HEK293 (cell line): ENCODE measurements around the gene CYP21A2.
A peak's percentile ranks its signal among the peaks of the same experiment; 100 is the strongest.

Source experiments
- CTCF ChIA-PET: fragments of 350-600 bp; formaldehyde crosslinking; extraction: SDS; loops from one replicate; lab custom pipeline; 2021; ENCODE audit warnings: antibody characterized with exemption; lab: Yijun Ruan, JAX
- POLR2A ChIA-PET: fragments of 300-600 bp; formaldehyde crosslinking; extraction: SDS; loops from one replicate; lab custom pipeline; 2020; ENCODE audit warnings: antibody characterized with exemption, inconsistent platforms; lab: Yijun Ruan, JAX
- H3K27ac ChIP-seq: fragments of 200-500 bp; sonication (Bioruptor generic); 2 replicates; pipeline ENCODE4 v1.5.1; 2014; ENCODE audit warnings: low read depth, low read length, control low read depth, inconsistent platforms; ENCODE audit errors: extremely low read depth
- H3K36me3 ChIP-seq, 2 experiments: fragments of 200-500 bp in 1 of 2; sonication (Bioruptor generic) in 1 of 2; 1 replicate in 1 of 2; 2 replicates in 1 of 2; pipeline ENCODE4 v1.5.1; 2014 to 2017; ENCODE audit warnings: inconsistent platforms in 2 of 2, low read length in 2 of 2; ENCODE audit not compliant: control insufficient read depth in 2 of 2, insufficient read depth in 1 of 2
- H3K4me1 ChIP-seq: fragments of 200-500 bp; sonication (Bioruptor generic); 2 replicates; pipeline ENCODE4 v1.5.1; 2014; ENCODE audit warnings: mild to moderate bottlenecking, low read length, inconsistent platforms; ENCODE audit not compliant: control insufficient read depth, insufficient read depth
- H3K4me3 ChIP-seq: 2 replicates; pipeline ENCODE4 v1.5.1; 2011; ENCODE audit warnings: low read depth, mild to moderate bottlenecking, control low read depth, low read length, moderate library complexity
- H3K9me3 ChIP-seq: fragments of 200-500 bp; sonication (Bioruptor generic); 2 replicates; pipeline ENCODE4 v1.5.1; 2014; ENCODE audit warnings: low read depth, low read length, inconsistent platforms; ENCODE audit not compliant: control insufficient read depth, insufficient read depth
- GLIS1 ChIP-seq: fragments of 450-650 bp; formaldehyde crosslinking; IDR thresholded peaks from 2 replicates; pipeline ENCODE4 v1.5.1; 2016; ENCODE audit warnings: missing biosample characterization, missing genetic modification characterization
- GLIS2 ChIP-seq: fragments of 450-650 bp; formaldehyde crosslinking; IDR thresholded peaks from 2 replicates; pipeline ENCODE4 v1.5.1; 2016; ENCODE audit warnings: missing biosample characterization, missing genetic modification characterization
- SETDB1 ChIP-seq: IDR thresholded peaks from one replicate; pipeline ENCODE4 v1.6.1; 2017; ENCODE audit warnings: mild to moderate bottlenecking, low read length, moderate library complexity, mixed read lengths; ENCODE audit not compliant: insufficient read length
- TRIM28 ChIP-seq: IDR thresholded peaks from 2 replicates; pipeline ENCODE4 v1.6.1; 2011; ENCODE audit warnings: low read length, control low read depth, borderline replicate concordance
- WT1 ChIP-seq: fragments of 450-650 bp; formaldehyde crosslinking; IDR thresholded peaks from 2 replicates; pipeline ENCODE4 v1.5.1; 2016; ENCODE audit warnings: missing biosample characterization, missing genetic modification characterization
- YY1 ChIP-seq: fragments of 450-650 bp; formaldehyde crosslinking; IDR thresholded peaks from 2 replicates; pipeline ENCODE4 v1.5.1; 2018; ENCODE audit warnings: missing biosample characterization, missing genetic modification characterization
- ZBTB17 ChIP-seq: fragments of 450-650 bp; formaldehyde crosslinking; IDR thresholded peaks from 2 replicates; pipeline ENCODE4 v1.5.1; 2016; ENCODE audit warnings: missing biosample characterization, missing genetic modification characterization
- ZBTB20 ChIP-seq: fragments of 450-650 bp; formaldehyde crosslinking; IDR thresholded peaks from 2 replicates; pipeline ENCODE4 v1.5.1; 2016; ENCODE audit warnings: missing biosample characterization, missing genetic modification characterization
- ZBTB21 ChIP-seq: fragments of 450-650 bp; formaldehyde crosslinking; IDR thresholded peaks from 2 replicates; pipeline ENCODE4 v1.5.1; 2017; ENCODE audit warnings: missing biosample characterization, missing genetic modification characterization
- ZBTB48 ChIP-seq: fragments of 450-650 bp; formaldehyde crosslinking; IDR thresholded peaks from 2 replicates; pipeline ENCODE4 v1.5.1; 2016; ENCODE audit warnings: missing biosample characterization, missing genetic modification characterization
- ZNF138 ChIP-seq: fragments of 450-650 bp; formaldehyde crosslinking; IDR thresholded peaks from 2 replicates; pipeline ENCODE4 v1.5.1; 2016; ENCODE audit warnings: missing biosample characterization, missing genetic modification characterization, borderline replicate concordance
- ZNF2 ChIP-seq: fragments of 450-650 bp; formaldehyde crosslinking; IDR thresholded peaks from 2 replicates; pipeline ENCODE4 v1.5.1; 2016; ENCODE audit warnings: missing biosample characterization, missing genetic modification characterization
- ZNF324 ChIP-seq: fragments of 450-650 bp; formaldehyde crosslinking; IDR thresholded peaks from 2 replicates; pipeline ENCODE4 v1.5.1; 2016; ENCODE audit warnings: missing biosample characterization, missing genetic modification characterization
- ZNF37A ChIP-seq: fragments of 450-650 bp; IDR thresholded peaks from 2 replicates; pipeline ENCODE4 v1.5.1; 2018; ENCODE audit warnings: missing biosample characterization, missing genetic modification characterization
- ZNF558 ChIP-seq: fragments of 450-650 bp; formaldehyde crosslinking; IDR thresholded peaks from 2 replicates; pipeline ENCODE4 v1.5.1; 2016; ENCODE audit warnings: missing biosample characterization, missing genetic modification characterization
- ZNF600 ChIP-seq: fragments of 450-650 bp; formaldehyde crosslinking; IDR thresholded peaks from 2 replicates; pipeline ENCODE4 v1.5.1; 2016; ENCODE audit warnings: missing biosample characterization, missing genetic modification characterization
- ZNF626 ChIP-seq: fragments of 450-650 bp; sonication (Bioruptor Pico); formaldehyde crosslinking; IDR thresholded peaks from 2 replicates; pipeline ENCODE4 v1.5.1; 2018; ENCODE audit warnings: missing biosample characterization, missing genetic modification characterization, inconsistent platforms
- ZNF677 ChIP-seq: fragments of 450-650 bp; IDR thresholded peaks from 2 replicates; pipeline ENCODE4 v1.5.0; 2018; ENCODE audit warnings: missing biosample characterization, mild to moderate bottlenecking, missing genetic modification characterization, moderate library complexity
- ZNF76 ChIP-seq: fragments of 450-650 bp; formaldehyde crosslinking; IDR thresholded peaks from 2 replicates; pipeline ENCODE4; 2016; ENCODE audit warnings: low read depth, missing biosample characterization, missing genetic modification characterization, borderline replicate concordance
- ZNF768 ChIP-seq: fragments of 450-650 bp; formaldehyde crosslinking; IDR thresholded peaks from 2 replicates; pipeline ENCODE4 v1.5.1; 2018; ENCODE audit warnings: missing biosample characterization, mild to moderate bottlenecking, missing genetic modification characterization
- ZNF791 ChIP-seq: fragments of 450-650 bp; formaldehyde crosslinking; IDR thresholded peaks from 2 replicates; pipeline ENCODE4 v1.5.1; 2016; ENCODE audit warnings: missing biosample characterization, missing genetic modification characterization
- ZNF792 ChIP-seq: fragments of 450-650 bp; formaldehyde crosslinking; IDR thresholded peaks from 2 replicates; pipeline ENCODE4 v1.5.1; 2016; ENCODE audit warnings: missing biosample characterization, missing genetic modification characterization
- TF ChIP-seq, protein P1 (sequence below): fragments of 450-650 bp; formaldehyde crosslinking; IDR thresholded peaks from 2 replicates; pipeline ENCODE4 v1.5.1; 2016; ENCODE audit warnings: missing biosample characterization, missing genetic modification characterization
- TF ChIP-seq, protein P2 (sequence below): fragments of 450-650 bp; formaldehyde crosslinking; IDR thresholded peaks from 2 replicates; pipeline ENCODE4 v1.5.1; 2017; ENCODE audit warnings: missing biosample characterization, missing genetic modification characterization
- TF ChIP-seq, protein P3 (sequence below): fragments of 450-650 bp; formaldehyde crosslinking; IDR thresholded peaks from 2 replicates; pipeline ENCODE4 v1.5.1; 2016; ENCODE audit warnings: missing biosample characterization, missing genetic modification characterization
- TF ChIP-seq, protein P4 (sequence below): fragments of 450-650 bp; formaldehyde crosslinking; IDR thresholded peaks from 2 replicates; pipeline ENCODE4 v1.5.1; 2016; ENCODE audit warnings: missing biosample characterization, missing genetic modification characterization
- TF ChIP-seq, protein P5 (sequence below): fragments of 450-650 bp; formaldehyde crosslinking; IDR thresholded peaks from 2 replicates; pipeline ENCODE4 v1.5.1; 2016; ENCODE audit warnings: missing biosample characterization, missing genetic modification characterization

CYP21A2 gene

DNA sequence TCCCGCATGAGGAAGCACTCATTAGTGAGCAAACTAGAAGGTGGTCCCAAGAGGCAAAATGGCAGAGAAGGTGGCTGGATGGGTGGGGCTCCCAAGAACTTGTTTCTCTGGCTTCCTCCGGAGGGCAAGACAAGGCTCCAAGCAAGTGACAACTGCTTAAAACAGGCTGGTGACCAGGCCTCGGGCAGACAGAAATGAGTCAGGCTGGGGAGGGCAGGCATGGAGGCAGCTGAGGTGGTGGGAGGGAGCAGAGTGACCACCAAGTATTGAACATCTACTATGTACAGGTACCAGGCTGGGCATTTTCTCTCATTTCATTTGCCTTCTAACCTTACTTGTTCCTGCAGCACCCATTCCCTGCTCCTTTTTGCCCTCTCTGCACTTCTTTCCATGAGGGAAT lies 37.6 kb downstream of the CYP21A2 start:
- no peaks in the 10 kb centered on the region for H3K4me1 ChIP-seq
- ChIA-PET POLR2A (interaction anchor here (0.9 to 1.5 kb wide), 5 partner anchors 17 to 100 kb away, joined by 3 to 4 read pairs (median 4); partner anchors contain the start of genes AGPAT1 and FKBPL), CTCF (interaction anchor here (0.6 to 2.4 kb wide), 8 partner anchors 9 to 136 kb away, joined by 3 to 16 read pairs (median 6); no protein-coding TSS in a partner anchor)
- H3K9me3 ChIP-seq = no peaks in the 10 kb centered on the region
- H3K27ac ChIP-seq = no peak overlapping the region
- H3K4me3 ChIP-seq = no peak overlapping the region
- no peaks in the 10 kb centered on the region for H3K36me3 ChIP-seq
- TF ChIP-seq GLIS1 (tag by site-specific recombination) (no peak), ZBTB48 (tag by site-specific recombination) (no peak), ZNF324 (tag by site-specific recombination) (no peak), ZNF677 (tag by site-specific recombination) (no peak), ZNF37A (tag by site-specific recombination) (no peak), YY1 (tag by site-specific recombination) (no peak), ZNF2 (tag by site-specific recombination) (no peak), ZNF626 (tag by site-specific recombination) (no peak), ZNF76 (tag by site-specific recombination) (no peak), ZNF768 (tag by site-specific recombination) (no peak), SETDB1 (no peak), ZNF558 (tag by site-specific recombination) (no peak), ZNF138 (tag by site-specific recombination) (no peak), ZNF791 (tag by site-specific recombination) (no peak), ZNF792 (tag by site-specific recombination) (no peak)
- TF ChIP-seq, protein P1, sequence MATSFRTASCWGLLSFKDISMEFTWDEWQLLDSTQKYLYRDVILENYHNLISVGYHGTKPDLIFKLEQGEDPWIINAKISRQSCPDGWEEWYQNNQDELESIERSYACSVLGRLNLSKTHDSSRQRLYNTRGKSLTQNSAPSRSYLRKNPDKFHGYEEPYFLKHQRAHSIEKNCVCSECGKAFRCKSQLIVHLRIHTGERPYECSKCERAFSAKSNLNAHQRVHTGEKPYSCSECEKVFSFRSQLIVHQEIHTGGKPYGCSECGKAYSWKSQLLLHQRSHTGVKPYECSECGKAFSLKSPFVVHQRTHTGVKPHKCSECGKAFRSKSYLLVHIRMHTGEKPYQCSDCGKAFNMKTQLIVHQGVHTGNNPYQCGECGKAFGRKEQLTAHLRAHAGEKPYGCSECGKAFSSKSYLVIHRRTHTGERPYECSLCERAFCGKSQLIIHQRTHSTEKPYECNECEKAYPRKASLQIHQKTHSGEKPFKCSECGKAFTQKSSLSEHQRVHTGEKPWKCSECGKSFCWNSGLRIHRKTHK (tag by site-specific recombination) = no peak
- TF ChIP-seq, protein P2, sequence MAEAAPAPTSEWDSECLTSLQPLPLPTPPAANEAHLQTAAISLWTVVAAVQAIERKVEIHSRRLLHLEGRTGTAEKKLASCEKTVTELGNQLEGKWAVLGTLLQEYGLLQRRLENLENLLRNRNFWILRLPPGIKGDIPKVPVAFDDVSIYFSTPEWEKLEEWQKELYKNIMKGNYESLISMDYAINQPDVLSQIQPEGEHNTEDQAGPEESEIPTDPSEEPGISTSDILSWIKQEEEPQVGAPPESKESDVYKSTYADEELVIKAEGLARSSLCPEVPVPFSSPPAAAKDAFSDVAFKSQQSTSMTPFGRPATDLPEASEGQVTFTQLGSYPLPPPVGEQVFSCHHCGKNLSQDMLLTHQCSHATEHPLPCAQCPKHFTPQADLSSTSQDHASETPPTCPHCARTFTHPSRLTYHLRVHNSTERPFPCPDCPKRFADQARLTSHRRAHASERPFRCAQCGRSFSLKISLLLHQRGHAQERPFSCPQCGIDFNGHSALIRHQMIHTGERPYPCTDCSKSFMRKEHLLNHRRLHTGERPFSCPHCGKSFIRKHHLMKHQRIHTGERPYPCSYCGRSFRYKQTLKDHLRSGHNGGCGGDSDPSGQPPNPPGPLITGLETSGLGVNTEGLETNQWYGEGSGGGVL = no peak
- TF ChIP-seq, protein P3, sequence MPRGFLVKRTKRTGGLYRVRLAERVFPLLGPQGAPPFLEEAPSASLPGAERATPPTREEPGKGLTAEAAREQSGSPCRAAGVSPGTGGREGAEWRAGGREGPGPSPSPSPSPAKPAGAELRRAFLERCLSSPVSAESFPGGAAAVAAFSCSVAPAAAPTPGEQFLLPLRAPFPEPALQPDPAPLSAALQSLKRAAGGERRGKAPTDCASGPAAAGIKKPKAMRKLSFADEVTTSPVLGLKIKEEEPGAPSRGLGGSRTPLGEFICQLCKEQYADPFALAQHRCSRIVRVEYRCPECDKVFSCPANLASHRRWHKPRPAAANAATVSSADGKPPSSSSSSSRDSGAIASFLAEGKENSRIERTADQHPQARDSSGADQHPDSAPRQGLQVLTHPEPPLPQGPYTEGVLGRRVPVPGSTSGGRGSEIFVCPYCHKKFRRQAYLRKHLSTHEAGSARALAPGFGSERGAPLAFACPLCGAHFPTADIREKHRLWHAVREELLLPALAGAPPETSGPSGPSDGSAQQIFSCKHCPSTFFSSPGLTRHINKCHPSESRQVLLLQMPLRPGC (tag by site-specific recombination) = no peak
- TF ChIP-seq, protein P4, sequence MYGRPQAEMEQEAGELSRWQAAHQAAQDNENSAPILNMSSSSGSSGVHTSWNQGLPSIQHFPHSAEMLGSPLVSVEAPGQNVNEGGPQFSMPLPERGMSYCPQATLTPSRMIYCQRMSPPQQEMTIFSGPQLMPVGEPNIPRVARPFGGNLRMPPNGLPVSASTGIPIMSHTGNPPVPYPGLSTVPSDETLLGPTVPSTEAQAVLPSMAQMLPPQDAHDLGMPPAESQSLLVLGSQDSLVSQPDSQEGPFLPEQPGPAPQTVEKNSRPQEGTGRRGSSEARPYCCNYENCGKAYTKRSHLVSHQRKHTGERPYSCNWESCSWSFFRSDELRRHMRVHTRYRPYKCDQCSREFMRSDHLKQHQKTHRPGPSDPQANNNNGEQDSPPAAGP (tag by site-specific recombination) = no peak

DNA sequence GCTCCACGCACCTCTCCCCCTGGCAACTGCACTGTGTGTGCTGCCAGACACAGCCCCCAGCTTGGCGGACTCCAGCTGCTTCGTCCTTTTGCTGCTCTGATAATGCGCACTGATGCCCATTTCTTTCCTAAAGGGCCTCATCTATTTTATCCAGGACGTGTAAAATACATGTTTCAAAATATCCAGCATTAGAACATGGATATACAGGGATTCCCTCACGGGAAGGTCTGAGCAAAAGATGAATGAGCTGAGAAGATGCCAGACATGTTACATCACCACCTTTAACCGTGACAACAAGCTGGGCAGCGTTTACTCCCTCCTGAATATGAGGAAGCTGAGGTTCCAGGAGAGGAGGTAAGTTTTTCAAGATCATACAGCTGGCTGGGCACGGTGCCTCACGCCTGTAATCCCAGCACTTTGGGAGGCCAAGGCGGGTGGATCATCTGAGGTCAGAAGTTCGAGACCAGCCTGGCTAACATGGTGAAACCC lies 38.1 kb downstream of the CYP21A2 start:
- Histone ChIP-seq H3K4me1 (no peaks in the 10 kb centered on the region), H3K4me3 (no peak overlapping the region), H3K27ac (no peak overlapping the region), H3K9me3 (no peaks in the 10 kb centered on the region), H3K36me3 (no peaks in the 10 kb centered on the region)
- CTCF ChIA-PET = interaction anchor here (0.5 to 2.4 kb wide), 9 partner anchors 9 to 762 kb away, joined by 3 to 16 read pairs (median 5); no protein-coding TSS in a partner anchor
- POLR2A ChIA-PET = interaction anchor here (0.6 to 1.5 kb wide), 6 partner anchors 16 to 160 kb away, joined by 3 to 4 read pairs (median 3); partner anchors contain the start of genes AGPAT1 and FKBPL
- TF ChIP-seq ZBTB20 (tag by site-specific recombination) (peak; percentile 80), ZBTB21 (tag by site-specific recombination) (0 out of 2 replicates have a peak, but pooled peaks have one; percentile 8), TRIM28 (no peak), WT1 (peak; percentile 70), ZBTB17 (tag by site-specific recombination) (peak; percentile 64), GLIS2 (tag by site-specific recombination) (no peak), ZNF600 (tag by site-specific recombination) (peak; percentile 52; the same call in 1 of the 2 replicates)
- TF ChIP-seq, protein P4 (tag by site-specific recombination) = 0 out of 2 replicates have a peak, but pooled peaks have one; percentile 38
- TF ChIP-seq, protein P5, sequence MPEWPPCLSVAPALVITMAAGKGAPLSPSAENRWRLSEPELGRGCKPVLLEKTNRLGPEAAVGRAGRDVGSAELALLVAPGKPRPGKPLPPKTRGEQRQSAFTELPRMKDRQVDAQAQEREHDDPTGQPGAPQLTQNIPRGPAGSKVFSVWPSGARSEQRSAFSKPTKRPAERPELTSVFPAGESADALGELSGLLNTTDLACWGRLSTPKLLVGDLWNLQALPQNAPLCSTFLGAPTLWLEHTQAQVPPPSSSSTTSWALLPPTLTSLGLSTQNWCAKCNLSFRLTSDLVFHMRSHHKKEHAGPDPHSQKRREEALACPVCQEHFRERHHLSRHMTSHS (tag by site-specific recombination) = no peak
